ENCODE results near the gene SLC2A8. TPM values are rescaled to one million over a fixed set of nuclear protein-coding genes. Genes with fewer than 3 reads are reported as not detected.

Gene SLC2A8
- total RNA-seq, 1 donor from 2014 or later = 21.5 TPM

DNA sequence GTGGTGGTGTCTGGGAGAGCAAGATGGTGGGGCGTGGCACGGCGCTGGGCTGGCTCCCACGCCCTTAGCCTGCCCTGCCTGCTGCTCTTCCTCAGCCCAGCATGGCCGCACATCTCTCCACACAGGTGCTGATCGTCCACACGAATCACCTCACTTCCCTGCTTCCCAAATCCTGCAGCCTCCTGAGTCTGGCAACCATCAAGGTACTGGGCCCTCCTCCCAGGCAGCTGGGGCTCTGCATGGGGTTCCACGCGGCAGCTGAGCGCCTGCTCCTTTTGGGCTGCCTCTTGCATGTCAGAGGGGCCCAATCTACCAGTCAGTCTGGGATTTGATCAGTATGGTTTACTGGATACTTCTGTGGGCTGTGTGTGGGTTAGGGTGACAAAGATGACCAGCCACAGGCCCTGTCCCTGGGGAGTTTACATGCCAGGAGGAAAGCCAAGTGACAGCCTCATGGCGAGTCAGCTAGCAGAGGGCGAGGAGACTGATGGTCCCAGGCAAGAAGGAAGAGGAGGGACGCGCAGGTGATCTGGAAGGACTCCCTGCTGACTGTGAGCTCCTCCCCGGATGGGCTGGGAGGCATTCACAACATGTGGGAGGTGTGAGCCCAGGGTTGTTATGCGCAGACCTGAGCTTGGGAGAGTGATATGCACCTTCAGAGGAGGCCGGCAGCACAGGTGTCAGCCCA is 60.4 kb downstream of the SLC2A8 start:
- Mint-ChIP-seq H3K9me3 (ENCODE audit: unreplicated experiment) (no peaks in the 10 kb centered on the region), H3K27me3 (ENCODE audit: unreplicated experiment) (peaks cover 6% of the 10 kb centered on the region), H3K4me1 (ENCODE audit: unreplicated experiment) (peaks cover 10% of the 10 kb centered on the region), H3K27ac (ENCODE audit: unreplicated experiment) (no peak overlapping the region), H3K36me3 (ENCODE audit: low read depth, unreplicated experiment) (peaks cover 28% of the 10 kb centered on the region), H3K4me3 (ENCODE audit: unreplicated experiment) (no peak overlapping the region)
- TF ChIP-seq, protein P1, sequence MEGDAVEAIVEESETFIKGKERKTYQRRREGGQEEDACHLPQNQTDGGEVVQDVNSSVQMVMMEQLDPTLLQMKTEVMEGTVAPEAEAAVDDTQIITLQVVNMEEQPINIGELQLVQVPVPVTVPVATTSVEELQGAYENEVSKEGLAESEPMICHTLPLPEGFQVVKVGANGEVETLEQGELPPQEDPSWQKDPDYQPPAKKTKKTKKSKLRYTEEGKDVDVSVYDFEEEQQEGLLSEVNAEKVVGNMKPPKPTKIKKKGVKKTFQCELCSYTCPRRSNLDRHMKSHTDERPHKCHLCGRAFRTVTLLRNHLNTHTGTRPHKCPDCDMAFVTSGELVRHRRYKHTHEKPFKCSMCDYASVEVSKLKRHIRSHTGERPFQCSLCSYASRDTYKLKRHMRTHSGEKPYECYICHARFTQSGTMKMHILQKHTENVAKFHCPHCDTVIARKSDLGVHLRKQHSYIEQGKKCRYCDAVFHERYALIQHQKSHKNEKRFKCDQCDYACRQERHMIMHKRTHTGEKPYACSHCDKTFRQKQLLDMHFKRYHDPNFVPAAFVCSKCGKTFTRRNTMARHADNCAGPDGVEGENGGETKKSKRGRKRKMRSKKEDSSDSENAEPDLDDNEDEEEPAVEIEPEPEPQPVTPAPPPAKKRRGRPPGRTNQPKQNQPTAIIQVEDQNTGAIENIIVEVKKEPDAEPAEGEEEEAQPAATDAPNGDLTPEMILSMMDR (IDR thresholded peaks at IDR 0.05; ENCODE audit: unreplicated experiment) = no peak
- no peak for DNase-seq (ENCODE audit: low spot score)

Other genes starting within 250 kb of the SLC2A8 start
- gene GARNL3, start 132.4 kb upstream of the SLC2A8 start, total RNA-seq (ENCODE audit: unreplicated experiment) = 3.3 TPM
- gene ZNF79, start 27.2 kb downstream of the SLC2A8 start, total RNA-seq (ENCODE audit: unreplicated experiment) = 12.6 TPM
- gene RPL12, start 54.2 kb downstream of the SLC2A8 start, total RNA-seq (ENCODE audit: unreplicated experiment) = 1,208 TPM
- 22.6 TPM for gene LRSAM1, start 54.3 kb downstream of the SLC2A8 start, total RNA-seq (ENCODE audit: unreplicated experiment)
- gene STXBP1, start 215.1 kb downstream of the SLC2A8 start, total RNA-seq (ENCODE audit: unreplicated experiment) = 113 TPM